PC-9 (cell line): ENCODE measurements around the gene CDH24. TPM values are rescaled to one million over a fixed set of nuclear protein-coding genes. Genes with fewer than 3 reads are reported as not detected.

Experiments
- BruUV-seq: library from RNA; stranded (reverse); fragments of 400-500 nt; replicated peaks from 2 replicates; lab custom pipeline; 2021; lab: Mats Ljungman, UMichigan
- CTCF ChIA-PET: fragments of 300-600 bp; sonication (Branson Sonifier 250); formaldehyde crosslinking; loops from one replicate; lab custom pipeline; 2022; ENCODE audit warnings: antibody characterized with exemption; lab: Charles Lee
- POLR2A ChIA-PET: fragments of 300-600 bp; sonication (Branson Sonifier 250); formaldehyde crosslinking; loops from one replicate; lab custom pipeline; 2022; ENCODE audit warnings: antibody characterized with exemption; ENCODE audit not compliant: unreplicated experiment; lab: Charles Lee
- DNase-seq, 2 experiments: peaks; one replicate each; pipeline versions ENCODE4 v3.0.0 to v3.0.0-alpha.2; 2015 to 2022; ENCODE audit warnings: mixed read lengths in 1 of 2
- H2AFZ ChIP-seq: fragments of 200-600 bp; sonication (generic); 2 replicates; pipeline ENCODE4 v1.8.1; 2017; ENCODE audit warnings: antibody characterized with exemption
- H3F3A ChIP-seq: fragments of 200-600 bp; sonication (generic); 2 replicates; pipeline ENCODE4 v1.8.1; 2017; ENCODE audit warnings: antibody characterized with exemption, mild to moderate bottlenecking, low read depth; ENCODE audit not compliant: insufficient read depth
- H3K27ac ChIP-seq: fragments of 200-600 bp; sonication (generic); 2 replicates; pipeline ENCODE4 v1.6.1; 2016; ENCODE audit warnings: mixed run types
- H3K27me3 ChIP-seq: fragments of 200-600 bp; sonication (generic); 2 replicates; pipeline ENCODE4 v1.6.1; 2016; ENCODE audit warnings: low read depth, mixed run types; ENCODE audit not compliant: insufficient read depth
- H3K36me3 ChIP-seq: fragments of 200-600 bp; sonication (generic); 2 replicates; pipeline ENCODE4 v1.6.1; 2016; ENCODE audit warnings: low read depth, mixed run types
- H3K4me1 ChIP-seq: fragments of 200-600 bp; sonication (generic); replicated peaks from 2 replicates; pipeline ENCODE4 v1.6.1; 2016; ENCODE audit warnings: mixed run types; ENCODE audit not compliant: insufficient read depth
- H3K4me2 ChIP-seq: fragments of 200-600 bp; sonication (generic); 2 replicates; pipeline ENCODE4 v1.6.1; 2017; ENCODE audit warnings: mixed run types
- H3K4me3 ChIP-seq: fragments of 200-600 bp; sonication (generic); 2 replicates; pipeline ENCODE4 v1.6.1; 2016; ENCODE audit warnings: mixed run types
- H3K79me2 ChIP-seq: fragments of 200-600 bp; sonication (generic); 2 replicates; pipeline ENCODE4 v1.6.1; 2017; ENCODE audit warnings: low read depth, mixed run types
- H3K9me2 ChIP-seq: fragments of 200-600 bp; sonication (generic); 2 replicates; pipeline ENCODE4 v1.8.1; 2017; ENCODE audit warnings: mild to moderate bottlenecking; ENCODE audit not compliant: insufficient read depth
- H3K9me3 ChIP-seq: fragments of 200-600 bp; sonication (generic); 2 replicates; pipeline ENCODE4 v1.8.1; 2016; ENCODE audit warnings: low read depth; ENCODE audit not compliant: insufficient read depth
- H4K20me1 ChIP-seq: fragments of 200-600 bp; sonication (generic); 2 replicates; pipeline ENCODE4 v1.8.1; 2017; ENCODE audit not compliant: insufficient read depth
- CTCF ChIP-seq: fragments of 200-600 bp; sonication (generic); conservative IDR thresholded peaks from 2 replicates; pipeline ENCODE4 v1.6.1; 2017; ENCODE audit warnings: mixed run types, antibody characterized with exemption, mild to moderate bottlenecking, moderate library complexity
- EZH2 ChIP-seq: fragments of 200-600 bp; sonication (generic); IDR thresholded peaks from 2 replicates; pipeline ENCODE4 v1.8.0; 2017; ENCODE audit warnings: antibody characterized with exemption, low read depth
- intact Hi-C: fragments of 100-400 bp; cut with micrococcal nuclease; formaldehyde crosslinking; loops from one replicate; pipeline ENCODE4 v1.10.0; 2022; ENCODE audit not compliant: unreplicated experiment
- total RNA-seq: library from RNA; stranded (reverse); gene quantifications from 2 replicates; pipeline ENCODE4 v1.2.3, GENCODE V29; 2021

Gene CDH24
- total RNA-seq, 1 experiment from 2014 or later: 16.4 TPM

- H4K20me1 ChIP-seq: peaks cover 10% of the 10 kb centered on the region
- intact Hi-C loops: loop anchor here (2.0 kb wide), 1 partner anchor 41 kb away; no protein-coding TSS in a partner anchor
- H3K9me3 ChIP-seq: no peaks in the 10 kb centered on the region
- peak overlapping the region; percentile 38; the same call in 1 of the 2 replicates for H3K4me2 ChIP-seq
- POLR2A ChIA-PET: interaction anchor here (0.5 to 0.6 kb wide), 2 partner anchors 41 to 1207 kb away, joined by 3 to 31 read pairs; no protein-coding TSS in a partner anchor
- H3K27ac ChIP-seq: no peak overlapping the region
- no peaks in the 10 kb centered on the region for H3K9me2 ChIP-seq
- no peaks in the 10 kb centered on the region for H3K27me3 ChIP-seq
- BruUV-seq: no TSS peak
- peaks cover 45% of the 10 kb centered on the region for H3K79me2 ChIP-seq
- peaks cover 36% of the 10 kb centered on the region for H3K4me1 ChIP-seq
- TF ChIP-seq CTCF (no peak), EZH2 (no peak)
- DNase-seq: no peak
- H2AFZ ChIP-seq: no peak overlapping the region
- H3K4me3 ChIP-seq: no peak overlapping the region
- CTCF ChIA-PET: interaction anchor here (0.5 to 1.5 kb wide), 18 partner anchors 10 to 887 kb away, joined by 3 to 15 read pairs (median 4); partner anchors contain the start of genes ACIN1, C14orf119, DAD1 and PABPN1
- H3K36me3 ChIP-seq: peaks cover 26% of the 10 kb centered on the region; the same call in 1 of the 2 replicates
- peaks cover 54% of the 10 kb centered on the region for H3F3A ChIP-seq
These were observed 10.8 kb upstream of the CDH24 start for GRCh38 chr14:23067847-23068788.

GRCh38 chr14:23066855-23067744 is 9.8 kb upstream of the CDH24 start:
- Histone ChIP-seq H3K27me3 (no peaks in the 10 kb centered on the region), H4K20me1 (peaks cover 13% of the 10 kb centered on the region), H3K4me2 (no peak overlapping the region), H3F3A (peaks cover 54% of the 10 kb centered on the region), H3K4me3 (no peak overlapping the region), H2AFZ (no peak overlapping the region), H3K9me3 (no peaks in the 10 kb centered on the region), H3K79me2 (peaks cover 41% of the 10 kb centered on the region), H3K36me3 (peaks cover 25% of the 10 kb centered on the region; the same call in 1 of the 2 replicates), H3K27ac (no peak overlapping the region), H3K4me1 (peaks cover 36% of the 10 kb centered on the region), H3K9me2 (no peaks in the 10 kb centered on the region)
- CTCF ChIA-PET: interaction anchor here (0.6 kb wide), 1 partner anchor 56 kb away, joined by 4 read pairs; no protein-coding TSS in a partner anchor
- POLR2A ChIA-PET: no interaction called here
- intact Hi-C loops: no loop called here
- BruUV-seq: no TSS peak
- DNase-seq: no peak
- TF ChIP-seq EZH2: no peak
- TF ChIP-seq CTCF: no peak

DNA sequence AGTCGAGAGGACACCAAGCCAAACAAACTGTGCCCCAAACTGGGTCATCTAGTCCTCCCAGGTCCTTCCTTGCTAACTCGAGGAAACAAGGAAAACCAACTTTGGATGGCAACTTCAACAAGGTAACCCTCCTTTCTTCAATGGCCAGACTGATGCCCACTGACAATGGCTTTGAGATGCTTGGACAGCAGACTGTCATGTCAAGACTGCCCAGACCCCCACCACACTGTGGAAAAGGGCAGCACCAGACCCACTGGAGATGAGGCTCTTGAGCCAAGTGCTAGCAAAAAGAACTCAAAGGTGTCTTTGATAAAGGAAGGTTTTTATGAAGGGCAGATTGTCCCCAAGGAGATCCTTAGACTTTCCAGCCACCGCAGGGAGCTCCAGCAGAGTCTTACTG is 9.0 kb upstream of the CDH24 start:
- DNase-seq: no peak
- Histone ChIP-seq H2AFZ (no peak overlapping the region), H3K9me2 (no peaks in the 10 kb centered on the region), H3K4me1 (peaks cover 37% of the 10 kb centered on the region), H3K79me2 (peaks cover 41% of the 10 kb centered on the region), H4K20me1 (peaks cover 13% of the 10 kb centered on the region), H3K27me3 (no peaks in the 10 kb centered on the region), H3K27ac (no peak overlapping the region), H3K4me2 (no peak overlapping the region), H3K9me3 (no peaks in the 10 kb centered on the region), H3K4me3 (no peak overlapping the region), H3F3A (peaks cover 52% of the 10 kb centered on the region; the same call in 1 of the 2 replicates), H3K36me3 (peaks cover 25% of the 10 kb centered on the region; the same call in 1 of the 2 replicates)
- TF ChIP-seq CTCF: no peak
- ChIA-PET CTCF (interaction anchor here (0.6 kb wide), 1 partner anchor 55 kb away, joined by 4 read pairs; no protein-coding TSS in a partner anchor), POLR2A (no interaction called here)
- intact Hi-C loops: no loop called here
- BruUV-seq: no TSS peak
